HT-29 (cell line): ENCODE data around the gene MOB2. TPM values are rescaled to one million over a fixed set of nuclear protein-coding genes. Genes with fewer than 3 reads are reported as not detected.
"Not testable (repeated sequence)": the region's sequence is repeated elsewhere in the genome, so short reads cannot be mapped to it uniquely, and the experiment has no call there.

Experiments
- DNase-seq: peaks from one replicate; pipeline ENCODE4 v3.0.0-alpha.2; 2015; ENCODE audit warnings: low spot score
- total RNA-seq: library from RNA; depleted of rRNA; stranded (reverse); fragments of >200 nt; shearing (Covaris generic); gene quantifications from 2 replicates; pipeline ENCODE4 v1.2.3, GENCODE V29; 2014

MOB2 gene
- total RNA-seq, 1 experiment from 2014 or later: 67.2 TPM

DNA sequence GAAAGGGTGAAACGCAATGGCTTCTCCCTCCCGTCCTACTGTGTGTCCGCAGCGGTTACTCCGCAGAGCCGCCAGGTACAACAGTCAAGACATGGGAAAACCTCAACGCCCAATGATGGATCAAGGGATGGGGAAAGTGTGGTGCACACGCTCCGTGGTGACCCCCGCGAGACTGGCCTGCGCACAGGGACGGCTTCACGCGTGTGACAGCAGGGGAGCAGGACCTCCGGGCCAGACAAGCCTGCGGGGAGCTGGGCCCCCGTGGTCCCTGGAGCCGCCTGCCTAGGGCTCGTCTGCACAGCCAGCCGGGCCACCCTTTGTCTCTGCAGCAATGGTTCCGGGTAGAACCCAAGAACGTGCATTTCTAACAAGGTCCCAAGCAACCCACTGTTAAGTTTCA lies 31.7 kb upstream of the MOB2 start:
- no peak for DNase-seq

DNA sequence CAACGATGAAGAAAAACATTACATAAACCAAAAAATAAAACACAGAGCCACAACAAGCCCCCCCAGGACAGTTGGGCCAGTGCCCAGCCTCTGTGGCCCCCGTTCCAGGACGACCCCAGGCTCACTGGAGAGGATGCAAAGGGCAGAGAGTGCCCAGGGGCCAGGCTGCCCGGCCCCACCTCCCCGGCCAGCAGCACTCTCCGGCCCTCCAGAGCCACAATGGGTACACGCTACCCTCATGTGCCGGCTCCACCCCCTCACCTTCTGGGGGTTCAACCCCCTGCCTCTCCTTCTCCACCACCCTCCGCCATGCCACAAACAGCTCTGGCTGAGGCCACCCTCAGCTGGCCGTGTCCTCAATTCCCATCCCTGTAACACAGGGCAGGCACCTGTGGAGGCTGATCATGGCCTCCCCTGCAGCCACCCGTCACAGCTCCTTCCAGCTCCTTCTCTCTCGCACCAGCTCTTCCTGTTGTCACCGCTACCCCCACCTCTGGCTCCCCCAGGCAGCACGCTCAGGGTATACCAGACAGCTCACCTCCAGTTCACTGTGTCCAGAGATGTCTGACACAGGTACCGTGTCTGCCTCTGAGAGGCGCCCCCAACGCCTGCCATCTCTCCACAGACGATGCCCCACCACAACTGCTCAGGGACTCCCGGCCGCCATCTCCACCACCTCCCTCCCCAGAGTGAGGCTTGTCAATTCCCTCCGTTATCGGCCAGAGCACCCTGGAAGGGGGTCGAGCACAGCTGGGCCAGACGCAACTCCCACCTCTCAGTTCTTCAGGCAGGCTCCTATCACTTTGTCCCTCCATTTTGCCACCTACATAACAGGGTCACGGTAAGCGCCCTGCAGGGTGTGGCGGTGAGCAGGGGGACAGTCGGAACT lies 30.8 kb upstream of the MOB2 start:
- DNase-seq: no peak

DNA sequence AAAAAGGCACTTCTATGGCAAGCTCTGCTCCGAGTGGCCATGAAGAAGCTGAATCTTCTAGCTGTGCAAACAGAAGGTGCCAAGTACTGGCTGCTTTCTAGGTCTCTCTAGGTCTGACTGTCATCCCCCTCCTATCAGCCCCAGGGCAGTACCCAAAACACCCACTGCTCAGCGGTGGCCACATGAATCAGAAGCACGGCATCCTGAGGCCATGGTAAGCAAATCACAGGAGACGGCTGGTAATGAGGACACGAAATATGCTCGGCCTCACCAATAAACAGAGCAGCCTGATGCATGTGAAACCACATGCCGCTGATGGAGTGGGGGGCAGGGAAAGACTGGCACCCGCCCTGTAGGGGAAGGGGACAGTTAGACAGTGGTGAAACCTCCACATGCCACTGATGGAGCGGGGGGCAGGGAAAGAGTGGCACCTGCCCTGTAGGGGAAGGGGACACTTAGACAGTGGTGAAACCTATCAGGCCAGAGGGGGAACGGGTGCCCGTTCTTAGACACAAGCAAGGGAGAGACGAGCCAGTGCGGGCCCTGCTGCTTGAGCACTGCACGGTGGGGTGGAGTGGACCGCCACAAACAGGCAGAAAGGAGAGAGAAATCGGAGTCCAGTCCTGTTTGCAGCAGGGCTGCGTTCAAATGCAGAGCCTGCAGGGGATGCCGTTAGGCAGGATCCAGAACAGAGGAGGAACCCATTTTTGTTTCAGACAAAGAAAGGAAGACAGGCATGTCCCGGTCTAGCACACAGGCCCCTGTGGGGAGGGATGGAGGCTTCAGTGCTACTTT lies 29.9 kb upstream of the MOB2 start:
- DNase-seq: no peak

DNA sequence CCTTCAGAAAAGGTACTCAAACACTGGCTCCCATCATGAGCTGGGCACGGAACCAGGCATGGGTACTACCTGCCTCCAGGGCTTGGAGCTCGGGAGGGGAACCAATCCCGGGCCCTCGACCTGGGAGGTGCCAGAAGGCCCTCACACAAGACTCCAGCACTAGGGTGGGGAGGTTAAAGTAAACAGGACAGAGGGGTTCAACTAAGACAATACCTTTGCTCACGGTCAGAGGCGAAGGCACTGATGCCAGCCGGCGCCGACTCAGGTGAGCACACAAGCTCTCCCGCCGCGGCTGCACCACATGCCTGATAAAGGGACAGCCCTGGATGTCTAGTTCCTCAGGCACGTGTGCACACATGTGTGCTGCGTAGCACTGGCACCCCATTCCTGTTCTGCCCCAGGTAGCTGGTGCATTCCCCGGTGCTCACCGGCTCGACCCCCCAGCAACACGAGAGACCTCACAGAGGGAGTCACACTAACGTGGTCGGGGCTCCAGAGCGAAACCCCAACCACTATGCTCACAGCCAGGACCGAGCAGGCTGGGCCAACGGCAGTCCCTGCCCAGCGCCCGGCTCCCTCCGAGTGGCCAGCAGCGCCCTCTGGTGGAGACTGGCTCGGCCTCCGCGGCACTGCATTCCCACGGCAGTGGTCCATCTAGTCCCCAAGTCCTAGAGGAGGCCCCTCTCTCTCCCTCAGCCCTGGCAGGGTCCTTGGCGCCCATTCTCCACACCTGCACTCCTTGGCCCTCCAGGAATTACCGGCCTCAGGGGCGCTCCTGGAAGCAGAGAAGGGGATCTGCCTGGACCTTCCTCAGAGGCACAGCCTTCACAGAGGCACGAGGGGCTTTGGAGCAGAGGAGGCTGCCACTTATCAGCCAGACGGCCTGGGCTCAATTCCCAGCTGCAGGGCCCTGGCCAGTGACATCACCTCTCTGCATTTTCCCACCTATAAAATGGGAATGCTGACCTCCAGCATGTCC lies 28.8 kb upstream of the MOB2 start:
- peak; percentile 80 for DNase-seq

DNA sequence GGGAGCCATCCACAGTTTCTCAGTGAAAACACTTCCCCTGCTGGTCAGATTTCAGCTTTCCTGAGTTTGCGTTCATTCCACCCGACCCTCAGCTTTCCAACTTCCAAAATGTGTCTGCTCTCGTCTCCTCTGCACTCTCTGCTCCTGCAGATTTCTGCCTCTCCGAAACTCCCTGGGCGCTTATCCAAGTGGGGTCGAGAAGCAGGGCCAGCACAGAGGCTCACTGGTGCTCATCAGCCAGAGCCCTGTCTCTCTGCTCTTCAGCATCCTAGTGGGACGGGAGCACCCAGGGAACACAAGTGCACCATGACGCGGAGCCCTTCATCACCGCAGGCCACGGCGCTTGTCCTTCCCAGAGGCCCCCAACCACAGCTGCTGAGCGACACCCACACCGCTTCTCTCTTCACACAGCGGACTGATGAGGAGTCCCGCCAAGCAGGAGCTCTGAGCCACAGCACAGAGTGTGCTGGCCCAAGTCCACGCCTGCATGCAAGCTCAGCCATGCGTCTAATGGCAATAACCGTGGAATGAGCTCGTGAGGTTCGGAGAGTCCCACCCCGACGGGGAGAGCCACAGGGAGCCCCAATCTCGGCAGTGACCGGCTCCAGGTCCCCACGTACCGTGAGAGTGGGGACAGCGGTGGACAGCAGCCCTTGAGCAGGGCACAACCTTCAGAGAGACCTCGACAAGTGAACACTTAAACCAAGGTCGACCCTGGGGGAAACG lies 27.9 kb upstream of the MOB2 start:
- no peak for DNase-seq

DNA sequence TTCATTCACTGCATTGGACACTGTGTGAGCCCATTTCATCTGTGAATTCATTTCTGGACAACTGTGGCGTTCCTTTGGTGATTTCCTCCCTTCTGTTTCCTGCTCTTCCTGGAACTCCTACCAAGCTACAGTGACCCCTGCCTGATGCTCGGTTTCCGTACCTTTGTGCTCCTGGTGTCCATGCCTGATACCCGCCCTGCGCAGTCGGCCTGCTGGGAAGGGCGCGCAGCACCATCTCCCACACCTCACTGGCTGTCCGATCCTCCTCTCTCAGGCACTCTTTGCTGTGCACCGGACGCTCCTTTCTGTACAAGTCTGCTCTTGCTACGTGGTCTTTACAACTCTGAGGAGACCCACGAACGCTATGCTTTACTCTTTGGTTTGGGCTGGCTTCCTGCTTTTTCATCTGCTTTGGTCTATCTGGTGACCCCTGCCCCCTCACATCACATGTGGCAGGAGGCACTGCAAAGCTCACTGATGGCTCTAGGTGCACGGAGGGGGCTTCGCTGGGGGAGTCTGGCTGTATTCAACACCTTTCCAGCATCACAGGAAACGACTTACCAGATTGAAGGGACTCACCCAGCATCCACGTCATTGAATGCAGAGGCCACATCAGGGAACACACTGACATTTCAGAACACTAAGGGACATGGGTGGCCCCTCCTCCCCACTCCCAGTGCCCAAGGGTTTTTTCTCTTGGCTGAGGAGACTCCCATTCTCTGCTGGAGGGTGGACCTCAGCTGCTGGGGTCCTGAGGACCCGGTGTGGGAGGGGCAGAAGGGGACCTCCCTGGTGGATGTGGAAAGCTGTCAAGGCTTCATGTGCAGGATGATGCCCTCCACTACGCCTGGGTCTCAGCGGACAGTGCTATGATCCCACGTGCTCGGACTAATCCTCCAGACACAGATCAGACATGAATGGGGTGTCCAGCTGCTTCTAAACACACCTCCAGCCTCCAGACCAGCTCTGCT lies 27.0 kb upstream of the MOB2 start:
- no peak for DNase-seq

DNA sequence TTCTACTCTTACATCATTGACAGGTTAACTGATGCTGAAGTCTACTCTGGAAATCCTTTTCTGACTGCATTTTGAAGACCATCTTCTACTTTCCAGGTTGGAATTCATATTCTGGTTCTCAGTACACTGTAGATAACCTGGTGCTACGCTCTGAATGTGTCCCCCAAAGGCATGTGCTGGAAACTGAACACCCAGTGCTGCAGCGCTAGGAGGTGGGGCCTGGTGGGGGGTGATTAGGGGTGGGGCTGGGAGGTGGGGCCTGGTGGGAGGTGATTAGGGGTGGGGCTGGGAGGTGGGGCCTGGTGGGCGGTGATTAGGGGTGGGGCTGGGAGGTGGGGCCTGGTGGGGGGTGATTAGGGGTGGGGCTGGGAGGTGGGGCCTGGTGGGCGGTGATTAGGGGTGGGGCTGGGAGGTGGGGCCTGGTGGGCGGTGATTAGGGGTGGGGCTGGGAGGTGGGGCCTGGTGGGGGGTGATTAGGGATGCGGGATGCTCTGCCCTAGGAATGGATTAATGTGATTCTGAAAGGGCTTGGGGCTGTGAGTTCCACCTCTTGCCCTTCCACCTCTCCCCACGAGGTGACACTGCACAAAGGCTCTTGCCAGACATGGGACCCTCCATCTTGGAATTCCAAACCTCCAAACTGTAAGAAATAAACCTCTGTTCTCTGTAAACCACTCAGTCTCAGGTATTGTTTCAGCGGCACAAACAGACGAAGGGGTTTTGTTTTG lies 26.1 kb upstream of the MOB2 start:
- DNase-seq: peak; percentile 15

DNA sequence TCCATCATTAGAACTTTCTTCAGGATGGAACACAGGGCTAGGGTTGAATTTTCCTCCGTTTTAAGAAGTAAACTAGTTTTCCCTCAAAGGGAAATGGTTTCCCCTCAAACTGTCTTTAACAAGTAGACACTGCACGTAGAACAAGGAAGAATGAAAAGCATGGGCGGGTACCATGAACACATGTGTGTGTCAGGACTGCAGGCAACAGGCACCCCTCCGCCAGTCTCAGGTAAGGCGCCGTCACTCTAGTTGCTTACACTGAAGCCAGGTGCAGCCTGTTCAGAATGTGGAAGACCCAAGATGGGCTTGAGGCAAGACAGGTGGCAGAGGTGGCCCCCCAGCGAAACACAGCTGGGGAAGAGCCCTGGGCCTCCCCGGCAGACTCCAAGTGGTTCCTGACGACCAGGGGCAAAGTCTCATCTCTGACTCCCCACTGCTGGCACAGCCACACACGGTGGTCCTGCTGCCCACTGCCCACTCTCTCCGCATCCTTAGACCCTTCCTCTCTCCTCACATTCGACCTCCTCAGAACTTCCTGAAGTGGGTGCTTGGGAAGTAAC lies 25.4 kb upstream of the MOB2 start:
- DNase-seq: no peak

DNA sequence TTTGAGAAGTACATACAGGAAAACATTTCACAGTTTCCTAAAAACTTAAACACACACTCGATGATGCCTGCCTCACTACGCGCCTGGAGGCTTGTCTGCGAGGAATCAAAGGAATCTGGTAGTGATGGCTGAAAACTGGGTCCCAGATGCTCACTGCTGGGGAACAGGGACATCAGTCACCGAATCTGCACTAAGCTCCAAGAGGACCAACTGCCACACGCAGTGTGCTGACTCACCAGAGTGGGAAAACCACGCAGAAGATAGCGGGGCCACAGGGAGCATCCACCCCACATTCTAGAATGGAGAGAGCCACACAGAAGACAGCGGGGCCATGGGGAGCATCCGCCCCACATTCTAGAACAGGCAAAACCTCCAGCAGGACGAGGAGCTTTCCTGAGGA lies 24.3 kb upstream of the MOB2 start:
- no peak for DNase-seq

DNA sequence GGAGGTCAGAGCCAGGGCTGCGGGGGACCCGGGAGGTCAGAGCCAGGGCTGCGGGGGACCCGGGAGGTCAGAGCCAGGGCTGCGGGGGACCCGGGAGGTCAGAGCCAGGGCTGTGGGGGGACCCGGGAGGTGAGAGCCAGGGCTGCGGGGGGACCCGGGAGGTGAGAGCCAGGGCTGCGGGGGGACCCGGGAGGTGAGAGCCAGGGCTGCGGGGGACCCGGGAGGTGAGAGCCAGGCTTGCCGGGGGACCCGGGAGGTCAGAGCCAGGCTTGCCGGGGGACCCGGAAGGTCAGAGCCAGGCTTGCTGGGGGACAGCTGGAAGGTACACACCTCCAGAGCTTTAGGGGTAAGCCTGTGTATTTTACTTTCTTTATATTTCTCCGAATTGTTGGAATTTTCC lies 23.8 kb upstream of the MOB2 start:
- not testable (repeated sequence) for DNase-seq

DNA sequence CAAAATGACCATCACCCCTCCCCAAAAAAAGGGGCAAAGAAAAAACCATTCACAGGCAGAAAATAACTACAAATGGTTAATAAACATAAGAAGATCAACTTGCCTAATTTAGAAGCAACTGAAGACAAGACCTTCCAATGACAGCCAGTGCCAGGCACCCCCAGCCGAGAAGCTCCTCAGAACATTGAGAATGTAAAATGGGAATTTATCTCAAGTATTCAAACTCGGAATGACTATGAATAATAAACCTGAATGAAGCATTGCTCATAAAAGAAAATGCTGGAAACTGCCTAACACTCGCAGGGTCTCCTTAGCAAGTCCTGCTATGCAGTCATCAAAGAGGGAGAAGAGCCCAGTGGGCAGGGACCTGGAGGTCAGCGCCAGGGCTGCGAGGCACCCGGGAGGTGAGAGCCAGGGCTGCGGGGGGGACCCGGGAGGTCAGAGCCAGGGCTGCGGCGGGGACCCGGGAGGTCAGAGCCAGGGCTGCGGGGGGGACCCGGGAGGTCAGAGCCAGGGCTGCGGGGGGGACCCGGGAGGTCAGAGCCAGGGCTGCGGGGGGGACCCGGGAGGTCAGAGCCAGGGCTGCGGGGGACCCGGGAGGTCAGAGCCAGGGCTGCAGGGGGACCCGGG lies 23.2 kb upstream of the MOB2 start:
- no peak for DNase-seq

DNA sequence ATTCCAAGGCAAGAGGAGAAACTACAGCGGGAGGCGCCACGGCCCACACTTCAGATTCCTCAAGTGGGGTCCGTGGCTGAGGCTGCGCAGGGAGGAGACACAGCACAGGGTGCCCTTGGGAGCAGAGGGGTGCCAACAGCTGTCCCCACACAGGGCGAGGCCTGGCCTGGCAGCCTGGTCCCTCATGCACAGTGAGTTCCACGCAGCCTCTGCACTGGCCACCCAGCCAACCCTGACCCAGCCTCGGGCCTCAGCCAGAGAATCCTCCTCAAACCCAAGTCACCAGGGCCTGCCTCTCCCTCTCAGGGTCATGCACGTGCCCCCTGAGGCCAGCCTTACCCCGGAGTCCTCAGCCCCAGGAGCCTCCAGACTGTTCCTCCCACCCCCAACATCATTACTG lies 22.4 kb upstream of the MOB2 start:
- DNase-seq: no peak

DNA sequence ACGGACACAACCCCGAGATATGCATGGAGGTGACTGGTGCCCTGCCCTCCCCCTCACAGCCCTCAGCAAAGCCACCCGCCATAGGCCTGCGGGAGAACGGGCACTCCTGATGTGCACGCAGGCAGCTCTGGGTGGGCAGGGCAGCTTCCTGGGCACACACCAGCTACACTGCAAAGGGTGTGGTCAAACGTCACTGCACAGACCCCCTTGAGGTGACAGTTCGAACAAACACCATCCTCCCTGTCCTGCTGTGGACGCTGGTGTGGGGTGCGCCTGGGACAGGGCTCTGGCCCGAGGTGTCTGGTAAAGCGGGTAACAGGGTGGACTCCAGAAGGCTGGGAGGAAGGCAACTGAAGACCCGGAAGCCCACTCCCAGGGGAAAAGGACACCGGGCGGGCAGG lies 21.9 kb upstream of the MOB2 start:
- DNase-seq: no peak

DNA sequence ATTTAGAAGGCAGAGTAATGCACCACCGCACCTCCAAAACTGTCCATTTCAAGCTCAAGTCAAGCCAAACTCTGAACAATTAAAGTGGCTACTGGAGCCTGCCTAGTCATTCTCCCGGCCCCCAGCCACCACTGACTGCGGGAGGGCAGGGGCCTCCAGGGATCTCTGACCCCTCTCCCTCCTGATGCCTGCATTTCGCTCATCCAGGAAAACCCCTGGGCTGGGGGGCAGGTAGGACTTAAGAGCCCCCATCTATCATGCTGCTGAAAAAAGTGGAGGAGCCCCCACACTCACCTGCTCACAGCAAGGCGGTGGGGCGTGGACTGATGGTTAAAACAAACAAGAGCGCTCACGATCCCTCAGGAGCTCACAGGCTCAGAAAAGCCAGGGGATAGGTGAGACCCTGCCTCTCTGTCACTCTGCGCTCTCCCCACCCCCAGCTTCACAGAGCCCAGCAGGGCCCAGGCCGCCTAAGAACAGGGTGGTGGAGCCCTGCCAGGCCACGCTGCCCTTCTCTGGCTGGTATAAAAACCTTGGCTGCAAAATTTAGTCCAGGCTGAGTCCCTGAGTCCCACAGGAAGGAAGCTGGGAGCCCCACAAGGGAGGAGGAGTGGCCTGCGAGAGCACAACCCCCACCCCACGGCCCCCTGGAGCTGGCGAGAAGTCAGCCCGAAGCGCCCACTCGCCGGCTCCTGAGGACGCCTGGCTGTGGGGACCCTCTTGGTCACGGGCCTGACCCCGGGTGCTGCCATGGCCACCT lies 21.0 kb upstream of the MOB2 start:
- no peak for DNase-seq

DNA sequence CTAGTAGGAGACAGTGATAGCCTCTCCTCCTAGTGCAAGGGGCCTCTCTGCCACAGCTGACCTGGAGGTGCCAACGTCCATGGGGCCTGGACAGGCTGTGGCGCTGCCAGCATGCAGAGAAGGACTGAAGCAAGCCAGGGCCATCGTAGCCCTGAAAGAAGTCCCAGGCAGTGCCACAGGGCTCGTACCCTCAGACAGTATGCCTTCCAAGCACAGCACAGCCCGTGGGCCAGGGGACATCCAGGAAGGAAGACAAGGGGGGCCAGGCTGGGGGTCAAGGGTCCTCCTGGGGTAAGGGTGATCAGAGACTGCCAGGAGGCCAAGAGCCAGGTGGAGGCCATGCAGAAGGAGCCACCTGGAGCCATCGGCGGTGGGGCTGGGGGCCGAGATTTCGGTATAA lies 20.4 kb upstream of the MOB2 start:
- no peak for DNase-seq

DNA sequence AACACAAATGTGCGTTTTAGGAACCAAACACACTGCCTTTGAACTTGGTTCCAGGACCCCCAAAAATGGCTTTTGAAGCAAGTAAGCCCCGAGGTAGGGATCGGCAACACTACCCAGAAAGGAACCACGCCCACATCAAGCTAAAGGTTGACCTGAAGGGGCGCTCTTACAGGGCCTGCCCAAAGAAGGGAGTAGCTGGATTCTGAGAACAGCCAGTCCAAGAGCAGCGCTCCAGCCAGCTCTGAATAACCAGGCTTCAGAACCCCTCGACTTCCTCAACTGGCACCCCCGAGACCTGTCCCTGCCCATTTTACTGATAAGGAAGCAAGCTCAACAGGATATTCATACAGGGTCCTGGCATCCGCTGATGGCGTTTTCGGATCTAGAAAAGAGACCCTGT lies 18.9 kb upstream of the MOB2 start:
- DNase-seq: no peak

DNA sequence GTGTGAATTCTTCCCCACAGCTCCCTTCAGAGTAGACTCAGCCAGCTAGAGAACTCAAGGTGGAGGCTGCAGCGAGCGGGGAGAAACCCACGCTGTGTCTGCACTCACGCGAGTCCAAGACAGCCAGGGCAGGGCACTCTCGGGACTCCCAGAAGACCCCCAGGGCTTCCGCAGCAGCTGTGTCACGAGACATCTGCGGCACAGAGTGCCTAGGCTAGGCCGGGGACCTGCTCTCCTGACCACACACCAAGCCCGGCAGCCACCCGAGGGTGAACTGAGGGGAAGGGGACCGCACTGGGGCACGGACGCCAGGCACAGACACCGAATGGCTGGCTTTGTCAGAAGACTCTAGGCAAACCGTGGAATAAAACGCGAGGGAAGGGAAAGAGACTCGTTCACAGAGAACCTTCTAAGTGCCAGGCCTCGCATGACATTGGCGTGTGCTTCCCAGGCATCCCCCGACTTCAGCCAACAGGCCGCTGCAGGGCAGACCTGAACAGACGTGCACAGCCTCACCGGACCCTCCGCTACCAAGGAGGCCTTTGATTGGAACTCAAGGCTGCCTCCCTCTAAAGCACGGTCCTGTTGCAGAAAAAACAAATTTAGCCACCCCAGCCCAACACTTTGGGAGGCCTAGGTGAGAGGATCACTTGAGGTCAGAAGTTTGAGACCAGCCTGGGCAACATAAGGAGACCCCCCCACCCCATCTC lies 18.2 kb upstream of the MOB2 start:
- no peak for DNase-seq
